SH-SY5Y (cell line): ENCODE measurements around the gene AGPAT3.

ENCODE experiments used
- GATA2 ChIP-seq: IDR thresholded peaks from 2 replicates; pipeline ENCODE4 v1.6.1; 2011; ENCODE audit warnings: mild to moderate bottlenecking, low read depth, low read length
- GATA3 ChIP-seq: IDR thresholded peaks from 2 replicates; pipeline ENCODE4 v1.6.1; 2011; ENCODE audit warnings: low read depth, mild to moderate bottlenecking, low read length, moderate library complexity

DNA sequence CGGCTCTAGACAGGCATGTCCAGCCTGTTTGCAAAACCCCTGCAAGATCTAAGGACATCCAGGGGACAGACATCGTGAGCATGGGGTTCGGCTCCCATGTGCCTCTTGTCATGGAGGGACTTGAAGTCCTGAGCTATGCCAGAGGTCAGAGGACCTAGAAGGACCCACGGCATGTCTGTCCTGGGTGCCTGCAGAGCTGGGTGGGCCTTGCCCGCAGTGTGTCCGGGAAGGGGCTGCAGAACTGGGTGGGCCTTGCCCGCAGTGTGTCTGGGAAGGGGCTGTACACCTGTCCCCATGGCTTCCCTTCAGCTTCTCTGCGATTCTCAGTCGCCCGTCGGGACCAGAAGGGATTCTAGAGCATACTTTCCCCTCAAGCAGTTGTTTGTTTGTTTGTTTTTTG lies 127.1 kb downstream of the AGPAT3 start:
- TF ChIP-seq GATA2 (no peak), GATA3 (no peak)
